ENCODE data around the gene SENP5.
A peak's percentile ranks its signal among the peaks of the same experiment; 100 is the strongest.
"Not testable (repeated sequence)": the region's sequence is repeated elsewhere in the genome, so short reads cannot be mapped to it uniquely, and the experiment has no call there.

The SENP5 gene

GRCh38 chr3:196842567-196843434 is 24.9 kb upstream of the SENP5 start:
- DNase-seq (ENCODE audit: low read depth), result peak; percentile 8
- no peak for TF ChIP-seq CTCF (IDR thresholded peaks at IDR 0.05; ENCODE audit: low read length, missing control alignments)
- no peak overlapping the region for H3K4me3 ChIP-seq (replicated peaks; ENCODE audit: low read depth, low read length)

- no peak for TF ChIP-seq CTCF (IDR thresholded peaks at IDR 0.05; ENCODE audit: low read length, missing control alignments)
These were observed 24.1 kb upstream of the SENP5 start for GRCh38 chr3:196843435-196844110.

GRCh38 chr3:196844235-196845219 is 23.2 kb upstream of the SENP5 start:
- DNase-seq (ENCODE audit: low read depth), result not testable (repeated sequence)

More at GRCh38 chr3:196843435-196844110, 24.1 kb upstream of the SENP5 start:
- H3K4me3 ChIP-seq (replicated peaks; ENCODE audit: low read depth, low read length), result no peak overlapping the region
- DNase-seq (ENCODE audit: low read depth), result no peak

GRCh38 chr3:196848375-196848774 is 19.3 kb upstream of the SENP5 start:
- DNase-seq (ENCODE audit: low read depth), result not testable (repeated sequence)

More at GRCh38 chr3:196844235-196845219, 23.2 kb upstream of the SENP5 start:
- H3K4me3 ChIP-seq (replicated peaks; ENCODE audit: low read depth, low read length), result not testable (repeated sequence)

GRCh38 chr3:196849180-196849741 is 18.5 kb upstream of the SENP5 start:
- H3K4me3 ChIP-seq (replicated peaks; ENCODE audit: low read depth, low read length), result no peak overlapping the region
- no peak for DNase-seq (ENCODE audit: low read depth)
- TF ChIP-seq CTCF (IDR thresholded peaks at IDR 0.05; ENCODE audit: low read length, missing control alignments), result no peak

More at GRCh38 chr3:196848375-196848774, 19.3 kb upstream of the SENP5 start:
- H3K4me3 ChIP-seq (replicated peaks; ENCODE audit: low read depth, low read length), result not testable (repeated sequence)

- DNase-seq (ENCODE audit: low read depth); H3K4me3 ChIP-seq (replicated peaks; ENCODE audit: low read depth, low read length): not testable (repeated sequence)
These were observed 4.7 kb upstream of the SENP5 start for GRCh38 chr3:196863000-196863399.

GRCh38 chr3:196867155-196867506 is 589 bp upstream of the SENP5 start:
- TF ChIP-seq CTCF (IDR thresholded peaks at IDR 0.05; ENCODE audit: low read length, missing control alignments), result no peak
- DNase-seq (ENCODE audit: low read depth), result no peak
- H3K4me3 ChIP-seq (replicated peaks; ENCODE audit: low read depth, low read length), result peak overlapping the region; percentile 90

- peak; percentile 34 for DNase-seq (ENCODE audit: low read depth)
- TF ChIP-seq CTCF (IDR thresholded peaks at IDR 0.05; ENCODE audit: low read length, missing control alignments), result no peak
- H3K4me3 ChIP-seq (replicated peaks; ENCODE audit: low read depth, low read length), result peak overlapping the region; percentile 90
These were observed 559 bp downstream of the SENP5 start for GRCh38 chr3:196868297-196868661.
